Keratinocyte (primary cell): ENCODE measurements around the gene TUBGCP6. TPM values are rescaled to one million over a fixed set of nuclear protein-coding genes. Genes with fewer than 3 reads are reported as not detected.

Source experiments
- DNase-seq: peaks from one replicate; pipeline ENCODE4 v3.0.0-alpha.2; 2011; ENCODE audit warnings: low read depth, missing footprints, low spot score
- FAIRE-seq: peaks from 2 replicates; lab custom pipeline; 2011; peaks lifted over from hg19 to GRCh38; lab: Jason Lieb, UNC
- H2AFZ ChIP-seq: 2 replicates; pipeline ENCODE4 v1.6.0; 2012; ENCODE audit warnings: low read length, control low read depth, inconsistent platforms; ENCODE audit not compliant: control insufficient read depth
- H3K27ac ChIP-seq: 2 replicates; pipeline ENCODE4 v1.5.1; 2011; ENCODE audit warnings: low read length; ENCODE audit not compliant: control insufficient read depth, insufficient read depth
- H3K27me3 ChIP-seq: 3 replicates; pipeline ENCODE4 v1.6.0; 2011; ENCODE audit warnings: low read length; ENCODE audit not compliant: control insufficient read depth, insufficient read depth; ENCODE audit errors: extremely low read depth
- H3K36me3 ChIP-seq, 2 experiments: 2 replicates in 1 of 2; 3 replicates in 1 of 2; pipeline ENCODE4 v1.5.1; 2011; ENCODE audit warnings: low read length in 2 of 2, mild to moderate bottlenecking in 1 of 2; ENCODE audit not compliant: control insufficient read depth in 2 of 2, insufficient read depth in 2 of 2; ENCODE audit errors: extremely low read depth in 1 of 2
- H3K4me1 ChIP-seq: 3 replicates; pipeline ENCODE4 v1.5.1; 2011; ENCODE audit warnings: low read length; ENCODE audit not compliant: control insufficient read depth, insufficient read depth; ENCODE audit errors: extremely low read depth
- H3K4me2 ChIP-seq: 3 replicates; pipeline ENCODE4 v1.6.0; 2011; ENCODE audit warnings: low read depth, low read length; ENCODE audit not compliant: control insufficient read depth, insufficient read depth; ENCODE audit errors: extremely low read depth
- H3K4me3 ChIP-seq, 3 experiments: fragments of 200-600 bp in 1 of 3; sonication (generic) in 1 of 3; 2 replicates in 2 of 3; 3 replicates in 1 of 3; pipeline ENCODE4 v1.5.1; 2011 to 2016; ENCODE audit warnings: low read length in 3 of 3, mild to moderate bottlenecking in 3 of 3, control low read depth in 2 of 3, inconsistent platforms in 1 of 3, low read depth in 1 of 3, mixed read lengths in 1 of 3, mixed run types in 1 of 3, moderate library complexity in 1 of 3; ENCODE audit not compliant: control insufficient read depth in 2 of 3, insufficient read depth in 2 of 3; ENCODE audit errors: extremely low read depth in 1 of 3
- H3K79me2 ChIP-seq: 2 replicates; pipeline ENCODE4 v1.6.0; 2012; ENCODE audit warnings: low read length; ENCODE audit not compliant: control insufficient read depth, insufficient read depth
- H3K9ac ChIP-seq: 3 replicates; pipeline ENCODE4 v1.6.0; 2011; ENCODE audit warnings: low read length; ENCODE audit not compliant: control insufficient read depth, insufficient read depth; ENCODE audit errors: extremely low read depth
- H3K9me1 ChIP-seq: 3 replicates; pipeline ENCODE4 v1.6.0; 2011; ENCODE audit warnings: low read length; ENCODE audit not compliant: control insufficient read depth, insufficient read depth; ENCODE audit errors: extremely low read depth
- H3K9me3 ChIP-seq: 2 replicates; pipeline ENCODE4 v1.5.1; 2012; ENCODE audit warnings: low read depth, low read length; ENCODE audit not compliant: control insufficient read depth
- H4K20me1 ChIP-seq: 3 replicates; pipeline ENCODE4 v1.6.0; 2011; ENCODE audit warnings: low read length; ENCODE audit not compliant: control insufficient read depth, insufficient read depth; ENCODE audit errors: extremely low read depth
- CTCF ChIP-seq, 3 experiments: IDR thresholded peaks in 1 of 3; conservative IDR thresholded peaks in 1 of 3; optimal IDR thresholded peaks in 1 of 3; 2 replicates in 2 of 3; 3 replicates in 1 of 3; pipeline versions ENCODE3 to v1.5.1; 2011; ENCODE audit warnings: low read length in 3 of 3, mild to moderate bottlenecking in 3 of 3, moderate library complexity in 2 of 3, control low read depth in 1 of 3, inconsistent platforms in 1 of 3; ENCODE audit not compliant: insufficient read depth in 2 of 3; ENCODE audit errors: extremely low read depth in 1 of 3
- EZH2 ChIP-seq: IDR thresholded peaks from one replicate; pipeline ENCODE4 v1.6.1; 2012; ENCODE audit warnings: inconsistent platforms, mild to moderate bottlenecking, low read length, moderate library complexity
- dilution Hi-C: fragments of 300-500 bp; cut with MboI; formaldehyde crosslinking; loops from one replicate; pipeline ENCODE4 v1.7.0; 2020; ENCODE audit warnings: low sequenced_read_pairs; ENCODE audit not compliant: extremely low pct_ligation_motif_present
- polyA plus RNA-seq, 5 experiments: library from polyadenylated mRNA; depleted of rRNA in 3 of 5; stranded (reverse) in 3 of 5; stranded (forward) in 1 of 5; unstranded in 1 of 5; fragments of >200 nt; gene quantifications; 1 replicate in 1 of 5; 2 replicates in 3 of 5; 3 replicates in 1 of 5; pipeline versions ENCODE4 v1.2.1 to v1.2.3, GENCODE V29; 2011 to 2012; ENCODE audit warnings: missing spikeins in 2 of 5, low read depth in 1 of 5, low replicate concordance in 1 of 5

TUBGCP6 gene
- polyA plus RNA-seq, 1 donor (not counting 4 experiments of a cell fraction or from before 2014, with no cell fraction given), result 10.1 TPM

GRCh38 chr22:50202130-50202666 lies 42.6 kb downstream of the TUBGCP6 start:
- TF ChIP-seq CTCF (optimal IDR thresholded peaks at IDR 0.05 in 1 of 3, IDR thresholded peaks at IDR 0.05 in 1 of 3, conservative IDR thresholded peaks at IDR 0.05 in 1 of 3; ENCODE audit: extremely low read depth in 1 of 3, insufficient read depth in 2 of 3, low read length in 3 of 3) (no peak), EZH2 (no peak)
- Histone ChIP-seq H3K4me3 (peak overlapping the region; percentile 54 to 87 (median 75)), H3K36me3 (peaks cover 12 to 22% of the 10 kb centered on the region in 2 experiments), H3K27me3 (no peaks in the 10 kb centered on the region), H3K4me2 (peak overlapping the region; percentile 85), H3K9ac (peak overlapping the region; percentile 75), H3K79me2 (peaks cover 17% of the 10 kb centered on the region), H3K9me1 (peaks cover 2% of the 10 kb centered on the region), H4K20me1 (no peaks in the 10 kb centered on the region), H2AFZ (no peak overlapping the region), H3K9me3 (no peaks in the 10 kb centered on the region), H3K4me1 (peaks cover 11% of the 10 kb centered on the region), H3K27ac (peak overlapping the region; percentile 40)
- dilution Hi-C loops, result no loop called here
- DNase-seq (no peak), FAIRE-seq (no peak)

GRCh38 chr22:50201191-50202129 lies 43.4 kb downstream of the TUBGCP6 start:
- Histone ChIP-seq H4K20me1 (no peaks in the 10 kb centered on the region), H3K9me1 (peaks cover 2% of the 10 kb centered on the region), H3K9me3 (no peaks in the 10 kb centered on the region), H3K36me3 (peaks cover 12 to 28% of the 10 kb centered on the region in 2 experiments), H3K4me3 (peak overlapping the region; percentile 54 to 87 (median 75)), H3K27ac (peak overlapping the region; percentile 40), H2AFZ (no peak overlapping the region), H3K27me3 (no peaks in the 10 kb centered on the region), H3K9ac (peak overlapping the region; percentile 75), H3K79me2 (peaks cover 17% of the 10 kb centered on the region), H3K4me2 (peak overlapping the region; percentile 85), H3K4me1 (peaks cover 11% of the 10 kb centered on the region)
- no peak for TF ChIP-seq CTCF (optimal IDR thresholded peaks at IDR 0.05 in 1 of 3, IDR thresholded peaks at IDR 0.05 in 1 of 3, conservative IDR thresholded peaks at IDR 0.05 in 1 of 3; ENCODE audit: extremely low read depth in 1 of 3, insufficient read depth in 2 of 3, low read length in 3 of 3)
- TF ChIP-seq EZH2, result no peak
- FAIRE-seq (no peak), DNase-seq (no peak)
- dilution Hi-C loops, result no loop called here
